Activated T-helper 1 cell treated with Interleukin-2 at 50 U/mL for 16 hours (primary cell): Measurements from ENCODE around the gene POLR1C.
A peak's percentile ranks its signal among the peaks of the same experiment; 100 is the strongest.
"Not testable (repeated sequence)": the region's sequence is repeated elsewhere in the genome, so short reads cannot be mapped to it uniquely, and the experiment has no call there.

Experiments
- DNase-seq: peaks from one replicate; pipeline ENCODE4 v3.0.0-alpha.2; 2020; ENCODE audit warnings: low read depth

Gene POLR1C, protein sequence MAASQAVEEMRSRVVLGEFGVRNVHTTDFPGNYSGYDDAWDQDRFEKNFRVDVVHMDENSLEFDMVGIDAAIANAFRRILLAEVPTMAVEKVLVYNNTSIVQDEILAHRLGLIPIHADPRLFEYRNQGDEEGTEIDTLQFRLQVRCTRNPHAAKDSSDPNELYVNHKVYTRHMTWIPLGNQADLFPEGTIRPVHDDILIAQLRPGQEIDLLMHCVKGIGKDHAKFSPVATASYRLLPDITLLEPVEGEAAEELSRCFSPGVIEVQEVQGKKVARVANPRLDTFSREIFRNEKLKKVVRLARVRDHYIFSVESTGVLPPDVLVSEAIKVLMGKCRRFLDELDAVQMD

DNA sequence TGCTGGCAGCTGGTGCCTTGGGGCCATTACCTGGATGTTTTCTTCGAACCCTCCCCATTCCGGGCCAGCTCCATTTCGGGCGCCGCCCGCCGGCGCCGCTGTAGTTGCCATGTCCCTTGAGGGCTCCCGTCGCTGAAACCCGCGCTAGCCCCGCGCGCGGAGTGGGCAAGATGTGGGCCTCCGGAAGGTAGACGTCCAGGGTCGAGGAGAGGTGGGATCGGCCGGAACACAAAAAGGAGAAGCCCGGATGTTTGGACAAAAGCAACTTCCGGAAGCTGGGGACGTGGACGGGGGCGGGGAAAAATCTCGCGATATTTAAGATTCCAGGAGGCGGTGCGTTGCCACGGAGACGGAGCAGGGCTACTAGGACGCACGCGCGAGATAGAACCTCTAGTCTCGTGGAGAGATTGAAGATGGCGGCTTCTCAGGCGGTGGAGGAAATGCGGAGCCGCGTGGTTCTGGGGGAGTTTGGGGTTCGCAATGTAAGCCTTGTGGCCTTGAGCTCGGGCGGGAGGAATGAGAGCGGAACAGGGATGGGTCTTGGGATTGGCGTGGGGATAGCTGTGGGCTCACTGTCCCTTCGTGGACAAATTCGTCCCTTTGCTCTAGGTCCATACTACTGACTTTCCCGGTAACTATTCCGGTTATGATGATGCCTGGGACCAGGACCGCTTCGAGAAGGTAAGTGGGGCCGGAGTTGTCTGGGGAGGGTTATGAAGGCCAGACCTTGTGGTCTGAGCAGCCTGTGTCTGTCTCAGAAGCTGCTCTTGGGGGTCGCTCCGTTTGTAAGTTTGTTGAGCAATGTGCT is at the start of gene POLR1C, which contains the start of gene YIPF3:
TSS of gene POLR1C (plus strand) at position 393 of the 808 bp plus-strand sequence. CDS start at position 414, 21 bp downstream.
TSS of gene YIPF3 (minus strand) at position 230 of the 808 bp plus-strand sequence. CDS start at position 111, 119 bp downstream.
- DNase-seq: peak; percentile 91

GRCh38 chr6:43467265-43467664 is 49.6 kb upstream of the POLR1C start:
- not testable (repeated sequence) for DNase-seq

DNA sequence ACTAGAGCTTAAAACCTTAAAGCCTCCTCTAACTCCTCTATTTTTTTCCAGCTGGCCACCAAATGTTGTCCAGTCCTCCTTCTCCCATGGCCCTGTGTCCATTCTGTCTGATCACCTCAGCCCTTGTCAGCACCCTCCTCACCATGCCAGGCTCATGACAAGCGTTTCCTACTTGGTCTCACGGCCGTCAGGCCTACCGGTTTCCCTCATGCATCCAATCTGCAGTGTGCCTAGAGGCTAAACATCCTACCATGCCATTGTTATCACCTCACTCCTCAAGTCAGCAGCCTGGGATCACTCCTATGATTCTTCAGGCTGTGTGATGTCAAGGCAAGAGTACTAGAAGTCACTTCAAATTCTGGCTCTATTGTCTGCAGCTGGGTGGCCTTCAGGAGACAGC is 49.1 kb upstream of the POLR1C start:
- DNase-seq: no peak

DNA sequence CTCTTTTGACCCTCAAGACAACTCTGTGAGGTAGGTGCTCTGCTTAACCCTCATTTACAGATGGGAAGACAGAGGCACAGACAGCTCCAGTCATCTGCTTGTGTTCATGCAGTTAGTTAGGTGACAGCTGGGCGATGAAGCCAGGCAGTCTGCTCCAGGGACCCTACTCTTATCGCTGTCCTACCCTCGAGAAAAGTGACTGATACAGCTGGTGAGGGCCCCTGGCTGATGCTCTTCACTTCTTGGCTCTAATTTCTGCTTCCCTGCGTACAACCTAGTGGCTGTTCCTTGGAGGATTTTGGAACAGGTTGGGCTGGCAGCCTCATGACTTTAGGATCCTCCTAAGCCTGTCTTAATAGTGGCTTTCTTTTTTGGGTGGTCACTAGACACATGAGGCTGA is 48.6 kb upstream of the POLR1C start:
- DNase-seq: no peak

- DNase-seq: no peak
Measured at GRCh38 chr6:43468748-43469681, 47.9 kb upstream of the POLR1C start.

- DNase-seq: no peak
Measured at GRCh38 chr6:43469947-43470346, 46.9 kb upstream of the POLR1C start.

- no peak for DNase-seq
Measured at GRCh38 chr6:43471399-43471798, 45.5 kb upstream of the POLR1C start.

DNA sequence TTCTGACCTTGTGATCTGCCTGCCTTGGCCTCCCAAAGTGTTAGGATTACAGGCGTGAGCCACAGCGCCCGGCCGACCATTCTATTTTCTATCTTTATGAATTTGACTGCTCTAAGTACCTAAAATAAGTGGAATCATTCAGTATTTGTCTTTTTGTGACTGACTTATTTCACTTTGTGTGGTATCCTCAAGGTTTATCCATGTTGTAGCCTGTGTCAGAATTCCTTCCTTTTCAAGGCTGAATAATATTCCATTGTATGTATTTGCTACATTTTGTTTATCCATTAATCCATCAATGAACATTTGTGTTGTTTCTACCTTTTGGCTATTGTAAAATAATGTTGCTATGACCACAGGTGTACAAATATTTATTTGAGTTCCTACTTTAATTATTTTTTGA is 44.4 kb upstream of the POLR1C start:
- DNase-seq: no peak

DNA sequence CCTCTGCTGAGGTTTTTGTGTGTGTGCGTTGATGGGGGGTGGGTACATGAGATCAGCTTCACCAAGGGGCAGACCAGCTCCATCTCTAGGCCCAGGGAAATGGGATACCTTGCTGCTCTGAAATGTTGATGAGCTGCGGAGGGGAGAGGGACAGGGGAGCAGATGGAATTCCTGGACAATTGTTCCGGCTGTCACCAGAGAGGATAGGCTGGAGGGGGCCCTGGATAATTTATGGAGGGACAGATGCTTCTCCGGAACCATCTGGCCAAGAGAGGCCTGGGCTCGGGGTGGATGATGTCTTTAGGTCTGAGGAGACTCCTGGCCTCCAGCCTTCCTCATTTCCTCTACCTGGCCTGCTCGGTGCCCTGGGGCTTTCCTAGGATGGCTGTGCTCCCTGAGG is 41.4 kb upstream of the POLR1C start:
- DNase-seq: no peak

- DNase-seq: no peak
Measured at GRCh38 chr6:43476746-43477145, 40.1 kb upstream of the POLR1C start.

- peak; percentile 93 for DNase-seq
Measured at GRCh38 chr6:43477235-43478007, 39.5 kb upstream of the POLR1C start, which contains the start of gene TJAP1. TJAP1 (plus strand) TSS chr6:43477570; CDS start chr6:43499002, 21,432 bp downstream.

DNA sequence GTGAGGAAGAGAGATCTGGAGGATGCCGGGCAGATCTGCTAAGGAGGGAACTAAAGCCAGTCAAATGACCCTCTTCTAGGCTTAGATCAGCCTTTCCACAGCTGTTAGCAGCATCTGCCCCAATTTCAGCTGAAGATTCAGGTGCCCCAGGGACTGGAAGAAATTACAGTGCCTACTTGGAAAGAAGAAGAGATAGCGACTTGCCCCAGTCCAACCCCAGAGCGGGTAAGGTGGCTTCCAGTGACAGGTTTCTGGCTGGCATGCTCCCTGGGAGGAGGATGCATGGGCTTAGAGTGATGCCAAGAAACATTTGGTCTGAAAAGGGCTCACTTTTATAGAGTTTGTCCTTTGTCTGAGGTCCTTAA is 38.9 kb upstream of the POLR1C start:
- DNase-seq: no peak

DNA sequence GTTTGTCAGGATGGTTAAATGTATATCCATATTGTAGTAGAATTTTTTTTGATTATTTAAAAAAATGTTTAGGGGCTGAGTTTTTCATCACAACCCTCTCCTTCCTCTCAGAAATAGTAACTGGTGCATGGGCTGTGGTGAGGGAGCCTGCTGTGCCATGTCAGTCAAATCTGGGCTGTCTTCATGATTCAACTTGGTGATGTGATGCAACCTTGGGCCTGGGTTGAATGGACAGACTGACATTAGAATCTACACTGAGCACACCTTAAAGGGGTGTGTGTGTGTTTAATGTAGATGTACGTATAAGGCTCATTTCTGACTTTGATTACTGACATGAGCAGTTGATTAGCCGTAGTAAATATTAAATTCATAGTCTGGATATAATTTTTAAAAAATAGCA is 35.8 kb upstream of the POLR1C start:
- DNase-seq: no peak

GRCh38 chr6:43481591-43482236 is 35.2 kb upstream of the POLR1C start:
- DNase-seq: no peak

DNA sequence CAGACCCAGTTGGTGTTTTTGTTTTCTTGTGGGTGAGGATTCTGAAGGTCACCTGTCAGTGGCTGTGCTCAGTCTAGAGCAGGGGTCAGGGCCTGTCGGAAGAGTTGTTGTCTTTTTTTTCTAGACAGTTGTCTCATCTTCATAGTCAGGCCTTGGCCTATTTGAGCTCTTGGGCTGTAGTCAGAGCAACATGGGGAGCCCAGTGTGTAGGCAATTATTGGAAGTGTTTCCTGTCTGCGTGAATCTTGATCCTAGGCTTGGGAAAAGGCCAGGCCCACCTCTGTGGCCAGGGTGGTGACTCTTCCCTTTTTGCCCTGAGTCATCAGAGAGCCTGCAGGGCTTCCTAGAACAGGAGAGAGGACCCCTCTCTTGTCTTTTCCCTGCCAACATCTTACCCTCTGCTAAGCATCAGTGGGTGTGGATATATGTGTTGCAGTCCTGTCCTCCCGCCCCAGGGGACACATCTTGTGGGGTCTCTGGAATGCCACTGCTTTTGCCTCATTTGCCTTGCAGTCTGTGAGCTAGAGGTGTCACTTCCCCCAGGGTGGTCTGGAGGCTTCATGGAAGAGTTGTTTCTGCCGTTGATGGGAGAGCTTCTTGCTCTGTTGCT is 28.1 kb upstream of the POLR1C start:
- DNase-seq: no peak

DNA sequence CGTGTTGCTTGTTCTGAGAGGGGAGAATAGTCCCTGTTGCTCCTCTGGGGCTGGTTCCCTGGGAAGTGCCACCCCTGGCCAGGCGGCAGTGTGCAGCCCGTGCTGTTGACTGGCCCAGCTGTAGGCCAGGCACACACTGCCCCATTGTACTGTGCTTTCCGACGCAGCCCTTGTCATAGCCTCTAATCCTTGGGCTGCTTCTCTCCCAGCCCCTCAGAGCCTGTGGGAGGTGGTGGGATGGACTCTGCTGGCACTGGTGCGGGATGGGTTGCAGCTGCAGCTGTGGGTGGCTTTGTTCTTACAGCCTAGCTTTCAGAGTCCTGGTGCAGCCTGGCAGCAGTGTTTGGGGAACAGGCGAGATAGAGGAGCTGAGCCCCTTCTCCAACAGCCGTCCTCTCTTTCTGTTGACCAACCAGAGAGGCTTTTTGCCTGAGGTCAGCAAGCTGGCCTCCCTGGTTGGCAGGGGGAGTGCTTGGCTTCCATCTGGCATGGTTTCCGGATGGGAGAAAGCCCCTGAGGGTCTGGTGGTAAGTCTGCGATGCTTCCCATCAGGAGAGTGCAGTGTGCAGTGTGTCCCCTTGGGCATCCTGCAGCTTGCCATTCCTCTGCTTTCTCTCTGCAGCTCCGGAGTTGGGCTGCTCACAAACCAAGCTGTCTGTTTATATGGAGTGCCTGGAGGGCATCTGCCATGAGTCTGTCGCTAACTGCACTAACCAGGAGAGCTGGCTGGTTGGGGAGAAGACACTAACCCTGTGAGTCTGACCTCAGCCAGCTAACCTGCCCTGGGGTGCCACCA is 27.4 kb upstream of the POLR1C start:
- DNase-seq: no peak

DNA sequence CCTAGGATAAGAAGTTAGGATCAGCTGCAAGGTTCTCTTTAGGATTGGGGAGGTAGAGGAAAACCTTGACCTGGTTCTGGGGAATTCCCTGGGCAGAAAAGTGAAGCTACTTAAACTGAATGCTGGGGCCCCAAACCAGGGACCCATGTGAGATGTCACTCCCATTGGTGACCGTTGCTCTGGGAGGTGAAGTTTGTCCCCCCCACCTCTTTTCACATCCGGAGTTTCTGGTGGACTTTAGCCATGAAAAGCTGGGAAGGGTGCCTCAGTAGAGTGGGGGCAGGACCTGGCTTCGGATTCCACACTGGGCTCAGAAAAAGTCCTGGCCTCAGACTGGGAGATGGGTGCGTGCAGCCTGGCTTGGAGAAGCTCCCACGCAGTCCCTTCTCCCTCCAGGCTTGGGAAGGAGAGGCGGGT is 26.4 kb upstream of the POLR1C start:
- no peak for DNase-seq

GRCh38 chr6:43491750-43492661 is 24.9 kb upstream of the POLR1C start:
- no peak for DNase-seq
